IMR-90 (cell line): ENCODE measurements around the gene PNP. TPM values are rescaled to one million over a fixed set of nuclear protein-coding genes. Genes with fewer than 3 reads are reported as not detected.

Experiments
- ATAC-seq: fragments of 200-7000 bp; cut with Tn5 transposase; 2 replicates; pipeline ENCODE4 v1.9.1; 2020; ENCODE audit warnings: low read depth, mild to moderate bottlenecking, moderate library complexity
- BruUV-seq: library from RNA; stranded (reverse); fragments of 400-500 nt; replicated peaks from 2 replicates; lab custom pipeline; 2021; lab: Mats Ljungman, UMichigan
- CTCF ChIA-PET: fragments of 300-600 bp; formaldehyde crosslinking; extraction: SDS; loops from one replicate; lab custom pipeline; 2021; ENCODE audit warnings: antibody characterized with exemption; lab: Yijun Ruan, JAX
- POLR2A ChIA-PET: fragments of 300-600 bp; sonication (Branson Sonifier 250); formaldehyde crosslinking; loops from one replicate; lab custom pipeline; 2022; ENCODE audit warnings: antibody characterized with exemption; ENCODE audit not compliant: unreplicated experiment; lab: Charles Lee
- DNase-seq: peaks from one replicate; pipeline ENCODE4 v3.0.0; 2013
- H2AFZ ChIP-seq: replicated peaks from 2 replicates; pipeline ENCODE3; 2013; ENCODE audit warnings: low read length, mild to moderate bottlenecking; ENCODE audit not compliant: poor library complexity
- H2AK5ac ChIP-seq: 2 replicates; pipeline ENCODE4 v1.6.1; 2013; ENCODE audit warnings: low read depth, low read length, inconsistent platforms
- H2AK9ac ChIP-seq: replicated peaks from 2 replicates; pipeline ENCODE3; 2013; ENCODE audit warnings: mild to moderate bottlenecking, low read depth, low read length, moderate library complexity; ENCODE audit not compliant: poor library complexity
- H2BK120ac ChIP-seq: 2 replicates; pipeline ENCODE4 v1.6.1; 2013; ENCODE audit warnings: low read depth, low read length, inconsistent platforms
- H2BK15ac ChIP-seq: 3 replicates; pipeline ENCODE4 v1.6.1; 2013; ENCODE audit warnings: low read depth, low read length, inconsistent platforms
- H2BK20ac ChIP-seq: 2 replicates; pipeline ENCODE4 v1.6.1; 2013; ENCODE audit warnings: low read depth, mild to moderate bottlenecking, inconsistent platforms, low read length, moderate library complexity
- H2BK5ac ChIP-seq: 2 replicates; pipeline ENCODE4 v1.6.1; 2013; ENCODE audit warnings: mild to moderate bottlenecking, low read depth, low read length, inconsistent platforms; ENCODE audit not compliant: poor library complexity, severe bottlenecking
- H3K14ac ChIP-seq: replicated peaks from 2 replicates; pipeline ENCODE4 v1.6.1; 2013; ENCODE audit warnings: low read depth, low read length, inconsistent platforms
- H3K18ac ChIP-seq: 2 replicates; pipeline ENCODE4 v1.6.1; 2013; ENCODE audit warnings: low read depth, low read length, control low read depth
- H3K23ac ChIP-seq: 2 replicates; pipeline ENCODE4 v1.6.1; 2013; ENCODE audit warnings: low read depth, low read length, inconsistent platforms
- H3K27ac ChIP-seq: 2 replicates; pipeline ENCODE4 v1.5.1; 2013; ENCODE audit warnings: mild to moderate bottlenecking, control low read depth, low read length; ENCODE audit not compliant: insufficient read depth
- H3K27me3 ChIP-seq: 2 replicates; pipeline ENCODE4 v1.6.1; 2013; ENCODE audit warnings: low read length; ENCODE audit not compliant: control insufficient read depth, insufficient read depth
- H3K36me3 ChIP-seq: 2 replicates; pipeline ENCODE4 v1.6.1; 2013; ENCODE audit warnings: low read length, mixed read lengths; ENCODE audit not compliant: control insufficient read depth, insufficient read depth
- H3K4ac ChIP-seq: 2 replicates; pipeline ENCODE4 v1.6.1; 2013; ENCODE audit warnings: low read depth, low read length, inconsistent platforms
- H3K4me1 ChIP-seq: 2 replicates; pipeline ENCODE4 v1.6.1; 2013; ENCODE audit warnings: low read length, mixed read lengths; ENCODE audit not compliant: control insufficient read depth, insufficient read depth
- H3K4me2 ChIP-seq: 2 replicates; pipeline ENCODE4 v1.6.1; 2013; ENCODE audit warnings: low read depth, mild to moderate bottlenecking, control low read depth, low read length, moderate library complexity
- H3K4me3 ChIP-seq: 2 replicates; pipeline ENCODE4 v1.5.1; 2013; ENCODE audit warnings: low read depth, mild to moderate bottlenecking, control low read depth, low read length, moderate library complexity; ENCODE audit not compliant: insufficient read depth
- H3K56ac ChIP-seq: 2 replicates; pipeline ENCODE4 v1.6.1; 2013; ENCODE audit warnings: low read length, inconsistent platforms; ENCODE audit not compliant: insufficient read depth; ENCODE audit errors: extremely low read depth
- H3K79me1 ChIP-seq, 2 experiments: 2 replicates each; pipeline ENCODE4 v1.6.1; 2013; ENCODE audit warnings: low read length in 2 of 2, inconsistent platforms in 1 of 2, low read depth in 1 of 2
- H3K9ac ChIP-seq: 2 replicates; pipeline ENCODE4 v1.6.1; 2013; ENCODE audit warnings: low read depth, low read length, control low read depth
- H3K9me1 ChIP-seq: 2 replicates; pipeline ENCODE4 v1.6.1; 2013; ENCODE audit warnings: low read length, inconsistent platforms; ENCODE audit not compliant: insufficient read depth
- H3K9me3 ChIP-seq: 2 replicates; pipeline ENCODE4 v1.6.1; 2013; ENCODE audit warnings: low read length; ENCODE audit not compliant: control insufficient read depth, insufficient read depth
- H4K20me1 ChIP-seq: 2 replicates; pipeline ENCODE4 v1.6.1; 2013; ENCODE audit warnings: low read length, inconsistent platforms; ENCODE audit not compliant: insufficient read depth
- H4K5ac ChIP-seq: 2 replicates; pipeline ENCODE4 v1.6.1; 2013; ENCODE audit warnings: mild to moderate bottlenecking, low read depth, low read length, control low read depth
- H4K8ac ChIP-seq, 2 experiments: 2 replicates each; pipeline ENCODE4 v1.6.1; 2013; ENCODE audit warnings: low read depth in 2 of 2, low read length in 2 of 2, control low read depth in 1 of 2, inconsistent platforms in 1 of 2
- H4K91ac ChIP-seq: 2 replicates; pipeline ENCODE4 v1.6.1; 2013; ENCODE audit warnings: low read depth, low read length, inconsistent platforms; ENCODE audit not compliant: insufficient read depth
- ELK1 ChIP-seq: fragments of 150-350 bp; IDR thresholded peaks from 2 replicates; pipeline ENCODE4 v1.6.1; 2016; ENCODE audit warnings: low read depth, mild to moderate bottlenecking, low read length, moderate library complexity, borderline replicate concordance
- FOS ChIP-seq: fragments of 150-350 bp; IDR thresholded peaks from 2 replicates; pipeline ENCODE4 v1.6.1; 2016; ENCODE audit warnings: low read depth, low read length
- MXI1 ChIP-seq: IDR thresholded peaks from 2 replicates; pipeline ENCODE4 v1.6.1; 2012; ENCODE audit warnings: low read depth, mild to moderate bottlenecking, low read length, moderate library complexity, borderline replicate concordance
- NFE2L2 ChIP-seq: fragments of 150-350 bp; IDR thresholded peaks from 2 replicates; pipeline ENCODE4 v1.6.1; 2016; ENCODE audit warnings: low read depth, mild to moderate bottlenecking, low read length
- RAD21 ChIP-seq: IDR thresholded peaks from 2 replicates; pipeline ENCODE4 v1.6.1; 2012; ENCODE audit warnings: low read length, improper control_type of control experiment
- WGBS, 2 experiments: methylation state at CpG; one replicate each; pipeline versions ENCODE4 v1.1.5 to v1.1.7; 2013; ENCODE audit warnings: missing lambda C conversion rate in 2 of 2; ENCODE audit not compliant: insufficient read length in 1 of 2; ENCODE audit errors: extremely low coverage in 2 of 2; 5-methylcytosine and 5-hydroxymethylcytosine counted together
- dilution Hi-C: fragments of 300-500 bp; cut with HindIII; formaldehyde crosslinking; loops from one replicate; pipeline ENCODE4 v1.14.3; 2018; ENCODE audit warnings: low sequenced_read_pairs; ENCODE audit not compliant: unreplicated experiment
- in situ Hi-C: fragments of 300-500 bp; cut with MboI; formaldehyde crosslinking; loops from 3 replicates; pipeline ENCODE4 v1.14.3; 2019; ENCODE audit warnings: low sequenced_read_pairs, inconsistent platforms, mixed read lengths
- intact Hi-C: fragments of 100-400 bp; cut with micrococcal nuclease; formaldehyde crosslinking; loops from 2 replicates; pipeline ENCODE4 v1.10.0; 2022
- polyA plus RNA-seq, 3 experiments: library from polyadenylated mRNA; depleted of rRNA; stranded (reverse); fragments of >200 nt; gene quantifications; 2 replicates each; pipeline ENCODE4 v1.2.3, GENCODE V29; 2012; ENCODE audit warnings: low replicate concordance in 1 of 3
- total RNA-seq: library from RNA; depleted of rRNA; stranded (reverse); fragments of >200 nt; gene quantifications from 2 replicates; pipeline ENCODE4 v1.2.3, GENCODE V29; 2012
- TF ChIP-seq, protein P1 (sequence below): fragments of 150-350 bp; IDR thresholded peaks from 2 replicates; pipeline ENCODE4 v1.6.1; 2017; ENCODE audit warnings: mild to moderate bottlenecking, antibody characterized with exemption, low read length, low read depth

Gene PNP
- total and polyA plus RNA-seq, 2 of the 4 experiments (the other 2 are of a cell fraction): 53.4 to 68.8 TPM

DNA sequence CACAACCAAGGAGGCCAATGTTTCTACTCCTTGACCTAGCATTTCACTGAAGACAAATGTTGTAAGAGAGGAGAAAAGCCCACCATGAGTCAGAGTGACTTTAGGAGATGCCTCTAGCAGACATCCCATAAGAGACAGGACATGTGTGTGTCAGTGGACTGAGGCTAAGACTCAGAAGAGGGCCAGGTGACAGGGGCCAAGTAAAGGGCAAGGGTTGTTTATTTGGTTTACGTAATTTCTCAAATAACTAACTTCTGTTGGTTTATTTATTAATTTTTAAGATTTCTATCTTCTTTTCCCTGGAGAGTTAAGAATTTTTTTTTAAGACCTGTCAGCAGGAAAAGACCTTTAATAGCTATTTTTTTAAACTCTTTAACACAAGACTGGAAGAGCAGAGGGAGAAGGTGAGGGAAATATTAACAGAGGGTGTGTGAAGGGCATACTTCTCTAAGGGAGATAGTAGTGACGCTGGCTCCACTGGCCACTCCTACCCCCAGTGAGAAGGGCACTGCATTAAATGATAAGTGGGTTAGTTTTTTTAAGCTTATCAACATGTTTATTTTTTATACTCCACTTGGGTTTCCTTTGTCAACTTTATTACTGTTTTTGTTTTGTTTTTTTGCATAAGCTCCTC lies 3.4 kb downstream of the PNP start:
- Histone ChIP-seq H3K4me2 (no peak overlapping the region), H2BK5ac (no peak overlapping the region), H4K91ac (no peak overlapping the region), H2BK20ac (no peak overlapping the region), H3K56ac (no peak overlapping the region), H4K5ac (no peak overlapping the region), H4K8ac (no peak overlapping the region), H3K9me1 (peaks cover 7% of the 10 kb centered on the region), H3K14ac (no peak overlapping the region), H2AK5ac (no peak overlapping the region), H2BK15ac (no peak overlapping the region), H3K79me1 (peaks cover 15 to 17% of the 10 kb centered on the region in 2 experiments), H2AFZ (no peak overlapping the region), H2BK120ac (no peak overlapping the region), H3K4ac (no peak overlapping the region), H3K9ac (no peak overlapping the region), H3K27ac (no peak overlapping the region), H3K23ac (no peak overlapping the region), H3K9me3 (no peaks in the 10 kb centered on the region), H3K4me1 (peaks cover 4% of the 10 kb centered on the region; the same call in 1 of the 2 replicates), H4K20me1 (no peaks in the 10 kb centered on the region), H3K4me3 (no peak overlapping the region), H3K36me3 (peaks cover 10% of the 10 kb centered on the region), H3K27me3 (no peaks in the 10 kb centered on the region), H3K18ac (no peak overlapping the region), H2AK9ac (no peak overlapping the region)
- CTCF ChIA-PET: no interaction called here
- no CpG with 5 or more reads among the region's 2 CpGs for WGBS, 2 experiments
- dilution Hi-C loops: no loop called here
- no peak for DNase-seq
- POLR2A ChIA-PET: no interaction called here
- TF ChIP-seq ELK1 (no peak), MXI1 (no peak), FOS (no peak), RAD21 (no peak), NFE2L2 (no peak)
- TF ChIP-seq, protein P1, sequence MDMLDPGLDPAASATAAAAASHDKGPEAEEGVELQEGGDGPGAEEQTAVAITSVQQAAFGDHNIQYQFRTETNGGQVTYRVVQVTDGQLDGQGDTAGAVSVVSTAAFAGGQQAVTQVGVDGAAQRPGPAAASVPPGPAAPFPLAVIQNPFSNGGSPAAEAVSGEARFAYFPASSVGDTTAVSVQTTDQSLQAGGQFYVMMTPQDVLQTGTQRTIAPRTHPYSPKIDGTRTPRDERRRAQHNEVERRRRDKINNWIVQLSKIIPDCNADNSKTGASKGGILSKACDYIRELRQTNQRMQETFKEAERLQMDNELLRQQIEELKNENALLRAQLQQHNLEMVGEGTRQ: no peak
- BruUV-seq: no TSS peak
- in situ Hi-C loops: loop anchor here (25.0 kb wide), 1 partner anchor 615 kb away; the partner anchor contains the start of gene ZNF219
- ATAC-seq: no peak
- intact Hi-C loops: no loop called here
